CD4-positive, alpha-beta T cell treated with Interleukin-15 for 1 hour (primary cell): Measurements from ENCODE around the gene GIPR.
"Not testable (repeated sequence)": the region's sequence is repeated elsewhere in the genome, so short reads cannot be mapped to it uniquely, and the experiment has no call there.

Source experiments
- DNase-seq: peaks from one replicate; pipeline ENCODE4 v3.0.0-alpha.2; 2020

GIPR gene, protein sequence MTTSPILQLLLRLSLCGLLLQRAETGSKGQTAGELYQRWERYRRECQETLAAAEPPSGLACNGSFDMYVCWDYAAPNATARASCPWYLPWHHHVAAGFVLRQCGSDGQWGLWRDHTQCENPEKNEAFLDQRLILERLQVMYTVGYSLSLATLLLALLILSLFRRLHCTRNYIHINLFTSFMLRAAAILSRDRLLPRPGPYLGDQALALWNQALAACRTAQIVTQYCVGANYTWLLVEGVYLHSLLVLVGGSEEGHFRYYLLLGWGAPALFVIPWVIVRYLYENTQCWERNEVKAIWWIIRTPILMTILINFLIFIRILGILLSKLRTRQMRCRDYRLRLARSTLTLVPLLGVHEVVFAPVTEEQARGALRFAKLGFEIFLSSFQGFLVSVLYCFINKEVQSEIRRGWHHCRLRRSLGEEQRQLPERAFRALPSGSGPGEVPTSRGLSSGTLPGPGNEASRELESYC

DNA sequence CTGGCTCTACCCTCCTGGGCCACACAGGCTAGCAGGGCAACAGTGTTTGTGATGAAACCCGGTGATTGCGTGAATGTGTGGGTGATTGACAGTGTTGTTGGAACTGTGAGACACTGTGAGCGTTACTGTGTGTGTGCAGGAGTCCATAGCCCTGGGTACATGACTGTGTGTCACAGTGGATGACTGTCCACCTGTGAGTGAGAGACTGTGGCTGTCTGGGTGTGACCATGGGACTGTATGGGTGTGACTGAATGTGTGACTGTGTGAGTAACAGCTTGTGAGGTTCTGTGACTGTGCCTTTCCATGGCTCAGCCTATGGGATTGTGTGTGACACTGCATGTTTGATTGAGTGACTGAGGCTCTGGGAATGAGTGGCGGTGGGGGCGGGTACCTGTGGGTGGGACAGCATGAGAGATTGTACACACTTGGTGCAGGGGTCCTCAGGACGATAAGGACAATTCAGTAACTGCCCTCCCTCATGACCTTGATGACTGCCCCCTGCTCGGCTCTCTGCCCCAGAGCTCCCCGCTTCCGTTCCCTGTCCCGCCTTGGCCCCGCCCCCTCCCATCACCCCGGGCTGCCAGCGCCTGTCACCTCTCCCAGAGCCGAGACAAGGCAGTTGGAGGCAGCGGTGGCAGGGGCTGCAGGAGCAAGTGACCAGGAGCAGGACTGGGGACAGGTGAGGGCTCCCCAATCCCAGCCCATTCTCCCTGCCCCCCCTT, at the start of gene GIPR:
Gene GIPR (plus strand): TSS at position 602 of the 722 bp plus-strand sequence. CDS start 1,300 bp downstream, outside the sequence.
- peak; percentile 60 for DNase-seq

DNA sequence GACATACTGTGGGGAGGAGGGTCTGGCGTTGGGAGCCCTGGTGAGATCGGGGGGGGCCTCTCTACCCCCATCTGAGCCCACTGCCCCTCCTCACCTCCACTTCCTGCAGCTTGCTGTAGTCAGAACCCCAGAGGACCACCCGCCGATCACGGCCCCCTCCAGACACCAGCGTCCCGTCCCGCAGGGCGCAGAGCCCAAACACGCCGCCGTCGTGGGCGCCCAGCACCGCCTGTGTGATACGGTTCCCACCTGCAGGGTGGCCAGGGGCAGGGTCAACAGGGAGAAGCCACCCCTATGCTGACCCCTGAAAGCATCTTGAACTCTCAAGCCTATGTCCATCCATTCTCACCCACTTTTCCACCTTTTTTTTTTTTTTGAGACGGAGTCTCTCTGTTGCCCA, 46.6 kb upstream of the GIPR start:
- DNase-seq = no peak

DNA sequence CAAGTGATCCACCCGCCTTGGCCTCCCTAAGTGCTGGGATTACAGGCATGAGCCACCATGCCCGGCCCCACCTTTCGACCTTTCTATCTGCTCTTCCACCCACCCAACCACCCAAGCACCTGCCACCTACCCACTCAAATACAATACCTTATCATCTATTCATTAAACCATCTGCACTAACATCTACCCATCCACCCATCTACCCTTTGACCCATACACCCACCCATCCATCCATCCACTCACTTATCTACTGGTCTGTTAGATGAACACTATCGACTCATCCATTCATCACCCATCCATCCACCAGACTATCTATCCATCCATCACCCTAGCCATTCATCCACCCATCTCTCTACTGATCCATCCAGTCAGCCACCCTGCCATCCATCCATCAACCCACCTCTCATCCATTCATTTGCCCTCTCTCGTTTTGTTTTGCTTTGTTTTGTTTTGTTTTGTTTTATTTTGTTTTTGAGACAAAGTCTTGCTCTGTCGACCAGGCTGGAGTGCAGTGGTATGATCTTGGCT, 46.0 kb upstream of the GIPR start:
- no peak for DNase-seq

DNA sequence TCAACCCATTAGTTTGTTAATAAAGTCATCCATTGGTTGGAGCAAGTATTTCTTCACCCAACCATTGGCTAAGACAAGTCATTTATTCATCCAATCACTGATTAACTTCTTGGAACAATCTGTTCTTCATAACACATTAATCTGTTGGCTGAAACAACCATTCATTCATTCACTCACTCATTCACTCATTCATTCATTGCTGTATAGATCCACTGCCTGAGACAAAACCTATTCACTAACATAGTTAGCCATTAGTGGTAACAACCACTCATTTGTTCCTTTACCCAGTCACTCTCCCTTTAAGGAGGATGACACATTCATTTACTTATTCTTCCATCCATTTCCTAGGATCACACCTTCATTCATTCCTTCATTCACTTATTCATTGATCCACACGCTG, 44.0 kb upstream of the GIPR start:
- no peak for DNase-seq

DNA sequence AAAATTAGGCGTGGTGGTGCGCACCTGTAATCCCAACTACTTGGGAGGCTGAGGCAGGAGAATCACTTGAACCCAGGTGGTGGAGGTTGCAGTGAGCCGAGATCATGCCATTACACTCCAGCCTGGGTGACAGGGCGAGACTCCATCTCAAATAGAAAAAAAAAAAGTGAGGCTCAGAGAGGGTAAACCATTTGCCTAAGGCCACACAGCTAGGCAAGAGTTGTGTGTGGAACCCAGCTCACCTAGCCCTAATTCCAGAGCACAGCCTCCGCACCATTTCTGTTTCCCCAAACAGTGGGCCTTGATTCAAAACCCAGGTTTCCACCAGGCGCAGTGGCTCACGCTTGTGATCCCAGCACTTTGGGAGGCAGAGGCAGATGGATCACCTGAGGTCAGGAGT, 39.8 kb upstream of the GIPR start:
- DNase-seq = not testable (repeated sequence)

DNA sequence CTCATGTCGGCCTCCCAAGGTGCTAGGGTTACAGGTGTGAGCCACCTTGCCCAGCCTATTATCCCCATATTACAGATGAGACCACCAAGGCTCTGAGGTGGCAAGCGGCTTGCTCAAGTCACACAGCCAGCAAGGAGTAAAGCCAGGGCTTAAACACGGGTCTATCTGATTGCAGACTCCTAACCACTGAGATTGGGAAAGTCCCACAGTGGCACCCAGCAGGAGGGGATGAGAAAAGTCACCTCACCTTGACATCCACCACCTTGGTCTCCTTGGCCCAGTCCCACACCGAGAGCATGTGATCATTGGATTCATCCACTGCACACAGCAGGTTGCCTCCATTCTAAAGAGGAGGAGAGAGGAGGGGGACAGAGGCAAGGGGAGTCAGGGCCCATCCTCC, 38.3 kb upstream of the GIPR start:
- DNase-seq = no peak

DNA sequence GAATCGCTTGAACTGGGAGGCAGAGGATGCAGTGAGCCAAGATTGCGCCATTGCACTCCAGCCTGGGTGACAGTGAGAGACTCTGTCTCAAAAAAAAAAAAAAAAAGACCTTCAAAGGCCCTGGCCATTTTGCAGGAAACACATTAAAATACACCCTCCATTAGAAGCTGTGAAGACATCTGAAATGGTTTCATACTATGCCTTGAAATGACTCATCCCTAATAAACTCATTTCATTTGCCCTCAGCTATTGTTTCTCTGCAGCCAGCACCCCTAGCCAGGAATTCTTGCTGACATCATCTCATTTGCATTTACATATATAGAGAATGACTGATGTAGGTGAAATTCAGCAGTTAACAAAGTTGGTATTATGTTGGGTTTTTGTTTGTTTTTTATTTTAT, 37.6 kb upstream of the GIPR start:
- no peak for DNase-seq

DNA sequence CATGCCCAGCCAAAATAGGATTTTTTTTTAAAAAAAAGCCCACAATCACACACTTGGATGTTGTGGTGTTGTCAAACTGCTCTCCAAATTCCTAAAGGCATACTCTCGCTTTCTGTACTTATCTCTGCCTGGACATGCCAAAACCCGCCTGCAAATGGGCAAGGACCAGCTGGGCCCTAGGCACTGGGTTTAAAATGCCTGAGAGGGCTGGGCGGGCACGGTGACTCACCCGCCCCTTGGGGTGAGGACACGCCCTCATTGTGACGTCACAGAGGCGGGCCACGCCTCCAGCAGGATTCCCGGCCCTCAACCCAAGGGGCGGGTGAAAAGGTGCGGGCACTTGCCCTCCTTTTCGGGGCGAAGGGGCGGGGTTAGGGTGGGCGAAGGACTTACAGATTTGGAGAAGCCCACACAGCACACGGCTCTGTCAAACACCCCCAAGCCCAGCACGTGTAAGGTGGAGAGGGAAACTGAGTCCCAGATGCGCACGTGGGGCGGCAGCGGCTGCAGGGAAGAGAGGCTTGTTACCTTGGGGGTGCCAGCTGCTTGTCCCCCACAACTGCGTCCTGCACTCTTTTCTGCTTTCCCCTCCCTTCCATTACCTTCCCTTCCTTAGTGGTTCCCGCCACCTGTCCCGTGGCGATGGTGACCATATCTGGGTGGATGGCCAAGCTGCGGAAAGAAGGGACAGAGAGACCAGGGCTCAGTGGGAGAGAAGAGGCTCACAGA, 35.4 kb upstream of the GIPR start:
- peak; percentile 51 for DNase-seq

DNA sequence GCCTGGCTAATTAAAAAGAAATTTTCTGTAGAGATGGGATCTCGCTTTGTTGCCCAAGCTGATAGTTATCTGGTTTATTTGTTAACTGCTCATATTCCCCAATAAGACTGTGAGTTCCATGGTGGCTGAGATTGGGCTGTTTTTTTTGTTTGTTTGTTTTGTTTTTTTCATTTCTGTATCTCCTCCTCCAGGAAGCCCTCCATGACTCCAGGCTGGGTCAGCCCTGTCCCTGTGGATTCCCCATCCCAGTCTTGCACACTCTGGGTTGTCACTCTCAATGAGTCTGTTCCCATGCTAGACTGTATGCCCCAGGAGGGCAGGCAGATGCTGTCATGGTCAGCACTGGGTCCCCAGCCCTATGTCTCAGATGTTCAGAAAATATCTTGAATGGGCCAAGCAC, 31.7 kb upstream of the GIPR start:
- DNase-seq = no peak

DNA sequence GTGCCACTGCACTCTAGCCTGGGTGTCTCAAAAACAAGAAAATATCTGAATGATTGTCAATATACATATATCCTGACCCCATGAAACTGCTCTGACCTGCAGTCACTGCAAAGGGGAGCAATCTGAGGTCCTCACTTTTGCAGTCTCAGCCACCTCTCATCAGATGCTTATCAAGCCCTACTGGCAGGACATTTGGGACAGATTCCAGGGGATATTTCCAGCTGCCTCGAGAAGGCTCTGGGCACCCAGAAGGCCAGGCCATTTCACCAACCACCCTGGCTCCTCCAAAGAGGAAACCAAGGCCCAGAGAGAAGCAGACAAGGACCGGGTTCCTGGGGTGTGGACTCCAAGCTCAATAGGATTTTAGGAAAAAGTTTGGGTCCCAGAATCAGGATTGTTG, 31.1 kb upstream of the GIPR start:
- no peak for DNase-seq

DNA sequence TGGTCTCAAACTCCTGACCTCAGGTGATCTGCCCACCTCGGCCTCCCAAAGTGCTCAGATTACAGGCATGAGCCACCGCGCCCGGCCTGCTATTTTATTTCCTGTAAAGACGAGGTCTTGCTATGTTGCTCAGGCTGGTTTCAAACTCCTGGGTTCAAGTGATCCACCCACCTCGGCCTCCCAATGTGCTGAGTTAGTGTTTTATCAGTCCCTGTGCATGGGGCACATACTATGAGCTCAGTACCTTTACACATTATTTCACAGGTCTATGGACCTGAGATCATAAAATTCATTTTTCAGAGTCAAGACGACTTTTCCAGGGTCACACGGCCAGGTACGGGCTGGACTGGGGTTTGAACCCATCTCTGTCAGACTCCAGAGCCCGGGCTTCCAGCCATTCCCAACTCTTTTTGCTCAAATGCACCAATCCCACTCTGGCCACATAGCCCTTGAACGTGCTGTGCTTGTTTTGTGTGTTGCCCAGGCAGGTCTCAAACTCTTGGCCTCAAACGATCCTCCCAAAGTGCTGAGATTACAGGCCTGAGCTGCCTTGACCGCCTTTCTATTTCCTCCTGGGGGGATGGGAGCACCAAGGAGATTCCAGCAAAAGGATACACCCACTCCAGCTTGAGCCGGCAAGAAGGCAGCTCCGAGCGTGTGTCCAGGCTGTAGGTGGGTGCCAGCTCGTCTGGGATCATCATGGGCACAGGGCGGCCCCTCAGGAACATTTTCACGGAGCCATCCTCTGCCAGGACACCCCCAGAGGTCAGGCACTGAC, 29.9 kb upstream of the GIPR start:
- no peak for DNase-seq

DNA sequence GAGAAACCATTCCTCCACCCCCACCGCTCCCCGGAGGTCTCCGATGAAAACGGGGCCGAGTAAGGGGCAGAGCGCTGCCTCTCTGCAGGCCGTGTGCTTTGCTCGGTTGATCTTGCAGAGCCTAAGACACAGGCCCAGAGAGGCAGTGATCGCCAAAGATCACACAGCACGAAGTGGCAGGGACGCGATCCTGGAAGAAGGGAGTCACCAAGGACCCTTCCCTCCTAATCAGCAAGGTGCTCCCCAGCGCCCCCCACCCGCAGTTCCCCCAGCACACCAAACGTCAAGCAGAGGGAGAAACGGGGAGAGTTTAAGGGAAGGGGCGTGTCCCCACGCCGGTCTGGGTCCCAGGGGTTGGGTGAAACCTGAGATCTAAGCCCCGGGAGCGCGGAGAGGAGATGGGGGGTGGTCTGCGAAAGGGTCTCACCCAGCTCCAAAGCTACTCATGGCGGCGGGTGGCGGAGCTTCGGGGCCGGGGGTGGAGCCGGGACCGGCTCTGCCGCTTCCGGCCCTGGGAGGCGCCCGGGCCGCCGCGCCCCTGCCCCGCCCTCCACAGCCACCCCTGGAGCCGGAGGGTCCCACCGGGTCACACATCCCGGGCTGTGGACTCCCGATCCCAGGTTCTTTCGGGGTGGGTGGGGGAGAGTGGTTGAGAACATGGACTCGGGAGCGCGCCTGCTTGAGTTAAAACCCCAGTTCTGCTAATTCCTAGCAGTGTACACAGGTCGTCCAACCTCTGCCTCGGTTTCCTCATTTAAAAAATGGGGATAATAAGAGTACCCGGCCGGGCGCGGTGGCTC, 28.9 kb upstream of the GIPR start, which contains the start of gene EML2:
Gene EML2 (minus strand): TSS at position 468 of the 800 bp plus-strand sequence. CDS start 21 bp downstream, at position 447.
- peak; percentile 42 for DNase-seq

DNA sequence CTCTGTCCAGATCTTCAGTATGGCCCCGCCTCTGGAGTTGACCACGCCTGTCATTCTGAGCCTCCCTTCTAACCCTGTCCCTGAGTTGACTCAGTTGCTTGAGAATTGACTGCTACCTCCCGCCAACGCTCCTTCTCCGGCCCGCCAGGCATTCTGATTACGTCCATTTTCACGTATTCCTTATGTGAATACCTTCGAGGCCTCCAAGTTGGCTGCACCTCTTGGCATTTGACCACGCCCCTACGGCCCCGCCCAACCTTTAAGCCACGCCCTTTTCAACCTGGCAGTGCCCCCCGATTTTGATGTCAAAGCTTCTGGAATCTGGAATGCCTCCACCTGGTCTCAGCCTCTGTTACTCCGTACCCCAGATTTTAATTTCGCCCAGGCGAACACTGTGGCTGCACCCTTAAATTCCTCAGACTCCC, 27.2 kb upstream of the GIPR start:
- DNase-seq = no peak

DNA sequence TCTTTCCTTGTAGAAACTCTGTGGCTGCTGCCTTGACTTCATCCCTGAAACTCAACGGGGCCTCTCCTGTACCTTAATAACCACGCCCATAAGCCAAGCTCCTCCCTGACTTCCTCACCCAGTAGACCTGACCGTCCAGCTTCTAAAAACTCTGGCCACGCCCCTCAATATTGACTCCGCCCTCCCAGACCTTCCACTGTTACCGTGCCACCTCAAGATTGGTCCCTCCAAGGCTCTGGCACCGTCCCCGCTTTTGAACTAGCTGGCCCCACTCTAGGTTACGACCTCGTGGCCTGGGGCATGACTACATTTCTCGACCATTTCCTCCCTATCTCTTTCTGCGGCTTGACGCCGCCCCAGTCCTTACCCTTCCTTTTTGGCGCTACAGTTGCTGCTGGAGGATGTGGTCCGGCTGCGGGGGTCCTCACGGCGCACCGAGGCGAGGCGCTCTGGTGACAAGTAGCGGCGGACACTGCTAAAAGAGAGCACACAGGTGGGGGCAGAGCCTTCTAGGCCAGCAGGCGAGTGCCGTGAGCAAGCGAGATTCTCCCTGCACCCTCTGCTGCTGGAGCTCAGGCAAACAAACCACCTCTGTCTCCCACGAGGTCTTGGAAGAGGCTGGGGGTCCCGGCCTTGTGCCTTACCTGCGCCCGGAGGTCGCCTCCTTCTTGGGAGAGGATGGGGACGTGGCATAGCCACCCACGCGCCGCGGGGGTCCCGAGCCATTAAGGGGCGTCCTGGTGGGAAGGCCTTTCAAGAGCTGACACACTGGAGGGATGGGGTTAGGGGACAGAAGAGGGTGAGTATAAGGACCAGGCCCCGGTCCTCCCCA, 26.5 kb upstream of the GIPR start:
- peak; percentile 90 for DNase-seq

DNA sequence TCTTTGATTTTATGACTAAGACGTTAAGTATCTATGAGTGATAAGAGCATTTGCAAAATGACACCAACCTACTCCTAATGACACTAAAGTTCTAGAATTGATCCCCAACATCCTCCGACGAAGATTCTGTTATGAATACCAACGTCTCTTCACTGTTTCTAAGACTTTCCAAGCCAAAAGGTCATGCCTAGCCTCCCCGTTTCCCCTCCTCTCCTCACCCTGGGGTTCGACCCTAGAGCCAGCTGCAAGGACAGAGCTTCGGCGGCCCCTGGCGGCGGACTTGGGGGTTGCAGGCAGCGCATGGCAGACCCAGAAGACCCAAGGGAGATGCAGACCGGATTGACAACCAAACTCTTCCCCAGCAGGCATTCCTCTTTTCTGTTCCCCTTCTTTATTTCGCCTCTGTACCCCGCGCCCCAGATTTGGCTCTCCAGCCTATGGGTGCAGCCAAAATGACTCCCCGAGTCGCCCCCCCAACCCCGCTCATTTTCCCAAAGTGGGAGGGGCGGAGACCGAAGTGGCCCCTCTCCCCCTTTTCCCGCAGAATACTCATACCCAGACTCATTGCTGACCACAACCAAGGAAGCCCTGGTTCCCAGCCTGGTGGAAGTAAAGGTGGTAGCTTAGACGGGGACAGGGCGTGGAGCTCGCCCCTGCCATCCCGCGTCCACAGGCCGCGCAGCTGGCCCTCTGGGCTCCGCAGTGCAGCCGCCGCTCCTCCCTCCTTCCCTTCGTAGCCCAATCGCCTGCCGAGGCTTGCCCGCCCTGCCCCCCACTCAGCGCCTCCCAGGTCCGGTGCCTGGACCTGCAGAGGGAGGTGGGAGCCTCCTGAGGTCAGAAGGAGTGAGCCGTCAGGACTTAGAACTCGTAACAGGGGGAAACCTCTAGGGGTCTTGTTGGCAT, 24.7 kb upstream of the GIPR start:
- DNase-seq = peak; percentile 89

DNA sequence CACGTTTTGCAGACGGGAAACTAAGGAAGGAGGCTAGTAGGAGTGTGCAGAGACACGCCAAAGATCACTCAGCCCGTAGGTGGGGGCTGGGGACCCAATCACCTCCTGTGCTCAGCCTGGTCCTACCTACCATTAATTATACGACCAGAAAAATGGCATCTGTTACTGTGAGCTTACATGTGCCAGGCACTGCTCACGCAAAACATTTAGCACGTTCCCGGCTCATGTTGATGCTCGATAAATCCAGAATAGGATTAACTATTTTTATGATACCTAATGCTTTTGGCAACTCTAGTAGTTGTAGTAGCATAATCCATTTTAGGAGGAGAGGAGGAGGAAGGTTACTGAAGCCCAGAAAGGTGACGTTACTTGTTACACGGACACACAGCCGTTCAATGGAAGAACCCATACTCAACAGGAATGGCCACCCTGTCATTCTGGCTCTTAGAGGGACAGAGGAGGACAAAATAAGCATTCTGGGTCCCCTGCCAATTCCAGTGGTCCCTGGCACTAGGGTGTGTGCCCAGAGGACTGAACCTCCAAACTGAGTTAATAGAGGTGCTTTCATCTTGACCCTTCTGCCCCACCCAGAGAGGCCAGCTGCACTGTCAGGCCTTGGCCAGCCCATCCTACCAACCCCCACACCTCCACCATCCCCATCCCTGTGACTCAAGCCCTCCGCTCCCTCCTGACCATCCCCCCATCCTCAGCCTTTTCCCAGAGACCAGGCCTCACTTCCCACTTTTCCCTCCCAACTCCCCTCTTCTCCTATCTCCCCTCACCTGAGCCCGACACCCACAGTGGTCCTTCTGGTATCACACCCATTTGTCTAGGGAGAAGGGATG, 23.9 kb upstream of the GIPR start:
- DNase-seq = no peak

DNA sequence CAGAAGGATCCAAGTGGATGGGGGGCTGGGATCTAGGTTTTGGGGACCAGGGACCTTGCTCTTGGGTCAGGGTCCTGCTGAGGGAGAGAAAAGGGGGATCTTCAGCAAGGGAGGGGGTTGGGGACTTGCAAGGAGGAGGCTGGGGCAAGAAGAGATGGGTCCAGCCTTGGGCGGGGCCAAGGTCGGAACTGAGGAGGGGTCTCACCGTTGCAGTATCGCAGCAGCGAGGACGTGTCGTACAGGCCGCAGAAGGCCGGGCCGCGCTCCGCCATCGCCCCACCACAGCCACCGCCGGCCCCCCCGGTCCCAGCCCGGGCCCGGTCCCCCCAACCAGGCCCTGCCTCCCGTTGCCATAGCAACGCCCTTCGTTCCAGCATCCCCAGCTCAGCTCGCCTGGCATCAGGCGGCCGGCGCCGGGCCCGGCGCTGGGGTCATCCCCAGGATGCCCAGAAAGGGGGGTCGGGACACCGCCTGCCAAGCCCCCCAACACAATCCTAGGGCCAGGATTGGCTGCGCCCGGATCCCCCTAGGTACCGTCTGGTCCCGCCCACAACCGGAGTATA, 22.9 kb upstream of the GIPR start:
- DNase-seq = no peak
